GM12801 (cell line): Measurements from ENCODE around the gene SULT1A1.

Source experiments
- TF ChIP-seq, protein P1 (sequence below): IDR thresholded peaks from one replicate; pipeline ENCODE4 v1.5.1; 2011; ENCODE audit warnings: control low read depth; ENCODE audit not compliant: insufficient read length; ENCODE audit errors: extremely low read depth

Gene SULT1A1

GRCh38 chr16:28574925-28575324 is 34.9 kb downstream of the SULT1A1 start:
- TF ChIP-seq, protein P1, sequence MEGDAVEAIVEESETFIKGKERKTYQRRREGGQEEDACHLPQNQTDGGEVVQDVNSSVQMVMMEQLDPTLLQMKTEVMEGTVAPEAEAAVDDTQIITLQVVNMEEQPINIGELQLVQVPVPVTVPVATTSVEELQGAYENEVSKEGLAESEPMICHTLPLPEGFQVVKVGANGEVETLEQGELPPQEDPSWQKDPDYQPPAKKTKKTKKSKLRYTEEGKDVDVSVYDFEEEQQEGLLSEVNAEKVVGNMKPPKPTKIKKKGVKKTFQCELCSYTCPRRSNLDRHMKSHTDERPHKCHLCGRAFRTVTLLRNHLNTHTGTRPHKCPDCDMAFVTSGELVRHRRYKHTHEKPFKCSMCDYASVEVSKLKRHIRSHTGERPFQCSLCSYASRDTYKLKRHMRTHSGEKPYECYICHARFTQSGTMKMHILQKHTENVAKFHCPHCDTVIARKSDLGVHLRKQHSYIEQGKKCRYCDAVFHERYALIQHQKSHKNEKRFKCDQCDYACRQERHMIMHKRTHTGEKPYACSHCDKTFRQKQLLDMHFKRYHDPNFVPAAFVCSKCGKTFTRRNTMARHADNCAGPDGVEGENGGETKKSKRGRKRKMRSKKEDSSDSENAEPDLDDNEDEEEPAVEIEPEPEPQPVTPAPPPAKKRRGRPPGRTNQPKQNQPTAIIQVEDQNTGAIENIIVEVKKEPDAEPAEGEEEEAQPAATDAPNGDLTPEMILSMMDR, result no peak

GRCh38 chr16:28573738-28574718 is 35.8 kb downstream of the SULT1A1 start:
- TF ChIP-seq, protein P1, result no peak

DNA sequence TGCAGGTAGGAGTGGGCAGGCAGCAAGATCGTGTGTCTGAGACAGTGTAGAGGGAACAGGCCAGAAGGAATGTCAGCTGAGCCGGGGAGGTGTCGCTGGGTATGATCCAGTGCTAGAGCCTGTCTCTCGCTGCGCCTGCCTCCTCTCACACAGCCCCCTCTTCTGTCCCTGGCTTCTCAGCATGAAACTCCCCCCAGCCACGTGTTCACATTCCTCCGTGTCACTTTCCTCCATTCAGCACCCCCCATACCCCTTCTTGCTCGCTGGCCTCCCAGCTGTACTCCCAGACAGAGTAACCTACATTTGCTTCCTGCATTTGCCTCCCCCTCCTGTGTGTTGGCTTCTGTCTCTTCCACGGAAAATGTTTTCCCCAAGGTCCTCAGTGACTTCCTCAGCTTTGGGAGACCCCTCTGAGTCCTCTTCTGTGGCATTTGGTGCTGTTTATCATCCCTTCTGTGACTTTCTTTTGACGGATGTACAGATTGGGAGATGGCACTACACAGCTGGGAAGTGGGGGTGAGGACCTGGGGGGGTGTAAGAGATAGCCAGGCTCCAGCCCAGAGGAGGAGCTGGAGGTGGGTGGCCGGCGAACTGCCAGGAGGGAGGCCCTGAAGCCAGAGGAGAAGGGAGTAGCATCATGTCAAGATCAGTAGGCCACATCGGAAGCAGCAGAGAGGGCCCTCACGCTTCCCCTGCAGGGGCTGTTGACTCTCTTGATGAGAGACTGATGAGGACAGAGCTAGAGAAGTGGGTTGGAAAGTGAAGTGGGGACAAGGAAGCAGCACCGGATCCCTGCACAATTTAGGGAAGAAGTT is 36.9 kb downstream of the SULT1A1 start:
- TF ChIP-seq, protein P1, result no peak

GRCh38 chr16:28569968-28570752 is 39.7 kb downstream of the SULT1A1 start:
- TF ChIP-seq, protein P1, result no peak

DNA sequence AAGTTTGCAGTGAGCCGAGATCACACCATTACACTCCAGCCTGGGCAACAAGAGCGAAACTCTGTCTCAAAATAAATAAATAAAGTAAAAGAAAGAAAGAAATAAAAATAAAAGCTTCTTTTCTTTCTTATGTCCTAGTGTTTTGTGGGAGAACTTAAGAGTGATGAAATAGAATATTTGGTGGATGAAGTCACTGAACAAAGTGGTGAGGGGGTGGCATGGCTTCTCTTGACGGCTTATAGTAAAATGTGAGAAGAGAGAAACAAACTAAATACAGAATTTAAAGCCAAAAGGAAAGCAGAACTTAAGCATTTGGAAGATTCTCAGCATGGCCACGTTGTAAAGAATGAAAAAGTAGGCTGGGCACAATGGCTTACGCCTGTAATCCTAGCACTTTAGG is 40.8 kb downstream of the SULT1A1 start:
- TF ChIP-seq, protein P1, result no peak

- TF ChIP-seq, protein P1, result no peak
Measured at GRCh38 chr16:28567292-28567691, 42.6 kb downstream of the SULT1A1 start.
